Muscle of back (tissue), 11 donors: ENCODE results near the gene OR2K2. TPM values are rescaled to one million over a fixed set of nuclear protein-coding genes. Genes with fewer than 3 reads are reported as not detected.
A peak's percentile ranks its signal among the peaks of the same experiment; 100 is the strongest.
"Not testable (repeated sequence)": the region's sequence is repeated elsewhere in the genome, so short reads cannot be mapped to it uniquely, and the experiment has no call there.

ENCODE experiments used
- DNase-seq, 3 donors: peaks; one replicate each; pipeline versions ENCODE4 v3.0.0 to v3.0.0-alpha.2; 2013
- polyA plus RNA-seq, 10 donors: library from polyadenylated mRNA; unstranded; fragments of 120-200 nt; gene quantifications; one replicate each; pipeline ENCODE4 v1.2.1, GENCODE V29; 2013; ENCODE audit not compliant: insufficient read length in 10 of 10

The OR2K2 gene
- polyA plus RNA-seq, 10 donors, result not detected

- peak in 1 of 3 donors; percentile 30 for DNase-seq
These were observed 31.9 kb downstream of the OR2K2 start for GRCh38 chr9:111298111-111298510.

GRCh38 chr9:111297066-111297824 is 32.8 kb downstream of the OR2K2 start:
- no peak for DNase-seq

- DNase-seq, result no peak
These were observed 35.2 kb downstream of the OR2K2 start for GRCh38 chr9:111294691-111295451.

GRCh38 chr9:111287127-111287526 is 42.9 kb downstream of the OR2K2 start:
- peak in 1 of 3 donors; percentile 79 for DNase-seq

- peak in 1 of 3 donors; percentile 15 for DNase-seq
These were observed 45.3 kb downstream of the OR2K2 start for GRCh38 chr9:111284703-111285102.

GRCh38 chr9:111282845-111283244 is 47.2 kb downstream of the OR2K2 start:
- DNase-seq, result peak in 1 of 3 donors; percentile 43

GRCh38 chr9:111280795-111281194 is 49.2 kb downstream of the OR2K2 start:
- not testable (repeated sequence) for DNase-seq

Other genes starting within 250 kb of the OR2K2 start
- 100 to 1,000 TPM in 9 of 10 donors, 10 to 100 TPM in 1; 88.5 to 187 (median 137) TPM for gene ECPAS, start 154.2 kb upstream of the OR2K2 start, polyA plus RNA-seq
- gene ZNF483, start 195.0 kb upstream of the OR2K2 start, polyA plus RNA-seq, result 1 to 10 TPM in 7 of 10 donors, under 1 TPM in 3; 0.72 to 2.2 (median 1.4) TPM